SH-SY5Y (cell line): ENCODE results near the gene NMNAT1.

Source experiments
- GATA2 ChIP-seq: IDR thresholded peaks from 2 replicates; pipeline ENCODE4 v1.6.1; 2011; ENCODE audit warnings: mild to moderate bottlenecking, low read depth, low read length
- GATA3 ChIP-seq: IDR thresholded peaks from 2 replicates; pipeline ENCODE4 v1.6.1; 2011; ENCODE audit warnings: low read depth, mild to moderate bottlenecking, low read length, moderate library complexity

DNA sequence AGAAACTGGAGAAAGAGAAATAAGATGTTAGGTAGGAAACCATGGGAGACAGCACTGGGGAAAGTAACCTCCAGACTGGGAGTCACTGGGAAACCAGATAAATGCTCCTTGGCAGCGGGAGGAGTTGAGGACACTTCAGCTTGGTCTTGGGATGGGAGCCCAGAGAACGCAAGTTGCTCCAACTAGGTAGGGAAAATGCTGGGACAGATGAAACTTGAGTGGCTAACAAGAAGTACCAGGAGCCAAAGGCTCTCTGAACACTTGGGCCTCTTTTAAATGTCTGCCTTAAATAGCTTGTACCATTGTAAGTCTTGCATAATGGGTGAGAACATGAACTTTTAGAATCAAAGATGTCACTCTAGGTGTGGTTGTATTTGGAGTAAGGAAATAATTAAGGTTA lies 3.0 kb downstream of the NMNAT1 start:
- no peak for TF ChIP-seq GATA3
- no peak for TF ChIP-seq GATA2
